GM18502 (cell line): Measurements from ENCODE around the gene IL17C.
"Not testable (repeated sequence)": the region's sequence is repeated elsewhere in the genome, so short reads cannot be mapped to it uniquely, and the experiment has no call there.

Experiments
- ATAC-seq: cut with Tn5 transposase; IDR thresholded peaks from one replicate; pipeline ENCODE4 v1.9.1; 2021; ENCODE audit warnings: mild to moderate bottlenecking; ENCODE audit not compliant: unreplicated experiment, poor library complexity

Gene IL17C

GRCh38 chr16:88655053-88655732 lies 16.8 kb downstream of the IL17C start:
- ATAC-seq = no peak

DNA sequence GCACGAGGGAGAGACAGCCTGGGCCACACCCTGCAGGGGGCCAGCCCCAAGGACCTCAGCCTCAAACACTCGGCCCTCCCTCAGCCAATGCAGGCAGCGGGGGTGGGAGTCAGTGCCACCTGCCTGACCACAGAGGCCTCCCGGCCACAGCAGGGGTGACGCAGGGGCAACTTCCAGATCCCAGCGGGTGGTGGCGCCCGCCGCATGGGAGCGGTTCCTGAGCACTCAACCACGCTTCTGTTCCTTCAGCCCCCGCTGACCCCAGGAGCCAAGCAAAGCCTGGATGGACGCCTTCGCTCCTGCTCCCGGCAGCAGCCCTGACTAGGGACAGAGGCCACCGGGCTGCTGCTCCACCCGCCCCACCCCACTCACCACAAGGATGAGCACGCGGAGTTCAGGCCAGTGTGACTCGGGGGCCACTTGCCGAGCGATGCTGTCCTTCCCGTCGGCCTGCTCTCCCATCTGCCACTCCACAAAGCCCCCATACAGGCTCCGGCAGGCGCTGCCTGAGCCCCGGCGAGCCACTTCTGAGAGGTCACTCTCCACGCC lies 17.4 kb downstream of the IL17C start:
- ATAC-seq = no peak

- ATAC-seq = no peak
These were observed 18.1 kb downstream of the IL17C start for GRCh38 chr16:88656291-88656980.

DNA sequence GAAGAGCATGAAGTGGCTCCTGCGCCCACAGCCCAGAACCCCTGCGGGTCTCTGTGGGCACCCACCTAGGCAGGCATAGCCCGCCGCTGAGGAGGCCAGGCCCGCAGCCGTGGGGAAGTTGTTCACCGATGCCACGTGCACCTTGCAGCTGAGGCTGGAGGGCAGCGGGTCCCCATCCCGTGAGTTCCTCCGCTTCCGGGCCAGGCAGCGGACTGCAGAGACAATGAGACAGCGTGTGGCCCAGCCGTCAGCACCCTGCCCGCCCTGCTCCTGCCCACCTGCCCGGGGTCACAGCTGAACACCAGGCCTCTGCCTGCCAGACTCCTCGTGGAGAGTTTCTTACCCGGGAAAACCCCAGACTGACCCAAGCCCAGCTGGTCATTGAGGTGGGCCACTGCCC lies 19.0 kb downstream of the IL17C start:
- ATAC-seq = no peak

GRCh38 chr16:88658714-88659113 lies 20.3 kb downstream of the IL17C start:
- no peak for ATAC-seq

GRCh38 chr16:88659160-88659559 lies 20.8 kb downstream of the IL17C start:
- no peak for ATAC-seq

GRCh38 chr16:88661468-88661867 lies 23.1 kb downstream of the IL17C start:
- no peak for ATAC-seq

GRCh38 chr16:88662222-88662842 lies 24.0 kb downstream of the IL17C start:
- no peak for ATAC-seq

GRCh38 chr16:88662843-88663606 lies 24.7 kb downstream of the IL17C start, which contains the start of gene MVD:
Gene MVD, minus strand, starts transcription at chr16:88663091. Its CDS starts 11 bp downstream, at chr16:88663080.
- peak; percentile 90 for ATAC-seq

DNA sequence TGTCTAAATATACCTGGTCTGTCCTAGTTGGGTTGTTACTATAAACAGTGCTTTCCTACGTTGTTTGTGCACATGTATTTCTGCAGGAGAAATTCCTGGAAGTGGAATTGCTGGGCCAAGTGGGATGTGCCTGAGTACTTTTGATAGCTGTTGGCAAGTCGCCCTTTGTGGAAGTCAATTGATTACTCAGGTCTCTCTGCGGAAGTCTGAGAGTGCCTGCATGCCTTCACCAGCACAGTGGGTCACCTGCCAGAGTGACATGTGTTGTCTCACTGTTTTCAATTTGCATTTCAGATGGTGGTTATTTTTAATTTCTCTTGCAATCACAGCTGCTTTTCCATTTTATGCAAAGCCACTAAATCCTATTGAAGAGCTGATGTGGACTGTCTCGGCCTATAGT lies 26.8 kb downstream of the IL17C start:
- no peak for ATAC-seq

DNA sequence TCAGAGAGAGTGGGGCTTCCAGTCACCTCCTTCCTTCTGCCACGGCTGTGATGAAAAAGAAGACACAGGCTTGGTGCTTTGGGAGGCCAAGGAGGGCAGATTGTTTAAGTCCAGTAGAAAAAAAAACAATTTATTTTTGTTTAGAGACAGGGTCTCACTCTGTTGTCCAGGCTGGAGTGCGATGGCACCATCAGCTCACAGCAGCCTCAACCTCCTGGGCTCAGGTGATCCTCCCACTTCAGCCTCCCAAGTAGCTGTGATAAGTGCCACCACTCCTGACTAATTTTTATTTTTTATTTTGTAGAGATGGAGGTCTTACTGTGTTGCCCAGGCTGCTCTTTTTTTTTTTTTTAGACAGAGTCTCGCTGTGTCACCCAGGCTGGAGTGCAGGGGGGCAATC lies 27.2 kb downstream of the IL17C start:
- no peak for ATAC-seq

DNA sequence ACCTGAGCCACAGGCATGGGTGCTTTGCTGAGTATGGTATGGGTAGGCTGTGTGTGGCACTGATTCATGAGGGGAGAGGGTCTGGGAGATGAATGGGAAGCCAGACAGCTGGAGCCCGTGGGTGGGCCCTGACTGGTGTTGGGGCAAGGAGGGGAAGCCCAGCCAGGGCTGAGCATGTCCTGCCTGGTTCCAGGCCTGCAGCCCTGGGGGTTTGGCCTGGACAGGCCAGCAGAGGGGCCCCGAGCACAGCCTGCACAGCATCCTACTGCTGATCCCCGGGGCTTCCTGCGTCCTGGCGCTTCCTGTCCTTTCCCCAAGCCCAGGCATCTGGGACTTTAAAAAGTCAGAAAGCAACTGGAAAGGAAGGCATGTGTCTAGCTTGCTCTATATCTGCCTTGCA lies 29.1 kb downstream of the IL17C start:
- ATAC-seq = no peak

DNA sequence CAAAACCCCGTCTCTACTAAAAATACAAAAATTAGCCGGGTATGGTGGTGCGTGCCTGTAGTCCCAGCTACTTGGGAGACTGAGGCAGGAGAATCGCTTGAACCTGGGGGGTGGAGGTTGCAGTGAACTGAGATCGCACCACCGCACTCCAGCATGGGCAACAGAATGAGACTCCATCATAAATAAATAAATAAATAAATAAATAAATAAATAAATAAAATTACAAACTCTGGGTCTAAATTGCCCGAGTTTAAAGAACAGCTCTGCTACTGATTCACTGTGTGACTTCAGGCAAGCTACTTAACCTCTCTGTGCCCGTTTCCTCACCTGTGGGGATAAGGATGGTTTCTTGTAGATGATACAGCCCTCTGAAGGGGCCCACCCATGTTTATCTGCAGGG lies 31.1 kb downstream of the IL17C start:
- ATAC-seq = not testable (repeated sequence)

- no peak for ATAC-seq
These were observed 31.6 kb downstream of the IL17C start for GRCh38 chr16:88669980-88670379.

DNA sequence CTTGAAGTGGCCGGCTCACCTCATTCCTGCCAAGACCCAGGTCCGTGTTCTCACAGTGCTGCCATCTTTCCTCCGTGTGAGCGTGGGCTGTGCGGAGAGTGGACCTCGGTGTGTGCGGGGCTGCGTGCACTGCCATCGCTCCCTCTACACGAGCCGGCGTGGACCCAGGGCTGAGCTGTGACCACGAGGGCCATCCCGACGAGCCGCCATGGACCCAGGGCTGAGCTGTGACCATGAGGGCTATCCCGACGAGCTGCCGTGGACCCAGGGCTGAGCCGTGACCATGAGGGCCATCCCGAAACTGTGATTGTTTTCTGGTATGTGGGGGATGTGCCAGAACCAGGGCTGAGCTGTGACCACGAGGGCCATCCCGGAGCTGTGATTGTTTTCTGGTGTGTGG lies 33.4 kb downstream of the IL17C start:
- no peak for ATAC-seq

DNA sequence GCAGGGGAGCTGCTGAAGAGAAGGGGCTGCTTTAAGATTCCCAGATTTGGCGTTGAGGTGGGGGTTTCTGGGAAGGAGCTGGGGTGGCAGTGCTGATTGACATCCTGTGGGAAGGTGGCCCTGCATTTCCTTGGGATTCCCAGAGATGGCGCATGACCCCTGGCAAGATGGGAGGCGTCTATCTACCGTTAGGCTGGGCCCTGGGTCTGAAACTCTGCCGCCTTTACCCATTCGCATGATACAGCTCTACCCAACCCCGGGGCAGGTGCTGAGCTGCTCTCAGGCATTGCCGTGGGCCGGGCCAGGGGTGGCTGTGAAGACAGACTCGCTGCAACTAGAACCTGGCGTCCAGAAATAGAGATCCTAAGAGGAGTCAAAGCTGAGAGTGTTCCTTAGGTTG lies 34.4 kb downstream of the IL17C start:
- ATAC-seq = no peak

GRCh38 chr16:88673716-88674379 lies 35.5 kb downstream of the IL17C start:
- ATAC-seq = no peak

DNA sequence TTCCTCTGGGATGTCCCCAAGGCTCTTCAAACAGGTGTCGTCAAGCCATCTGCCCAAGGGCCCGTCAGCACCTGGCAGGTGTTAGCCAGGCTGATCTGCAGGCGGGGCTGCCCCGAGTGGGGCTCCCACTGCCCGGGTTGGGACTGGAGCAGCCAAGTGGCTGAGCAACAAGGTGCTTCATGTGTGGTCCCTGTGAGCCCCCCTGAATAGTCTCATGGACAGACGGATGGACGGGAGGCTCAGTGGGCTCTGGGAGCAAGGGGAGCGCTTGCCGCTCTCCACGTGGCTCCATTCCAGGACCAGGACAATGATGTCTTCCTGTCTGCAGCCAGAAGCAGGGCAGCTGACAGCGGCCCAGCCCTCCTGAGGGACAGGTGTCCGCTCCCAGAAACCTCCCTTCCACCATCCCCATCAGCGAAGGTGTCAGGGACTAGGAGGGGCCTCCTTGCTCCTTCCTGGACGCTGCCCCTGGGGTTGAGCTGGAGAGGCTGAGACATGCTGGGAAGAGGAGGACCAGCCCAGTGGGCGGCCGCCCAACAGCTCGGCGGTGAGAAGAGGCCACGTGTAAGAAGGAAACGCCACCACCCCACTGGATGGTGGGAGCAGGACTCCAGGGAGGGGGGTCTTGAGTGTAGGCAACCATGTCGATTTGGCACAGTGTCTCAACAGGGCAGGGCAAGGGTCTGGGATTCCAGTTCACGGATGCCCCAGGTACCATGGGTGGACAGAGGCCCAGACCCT lies 38.3 kb downstream of the IL17C start:
- no peak for ATAC-seq

- ATAC-seq = no peak
These were observed 39.3 kb downstream of the IL17C start for GRCh38 chr16:88677721-88678120.
